PC-3 (cell line): ENCODE results near the gene RPS6KB1. TPM values are rescaled to one million over a fixed set of nuclear protein-coding genes. Genes with fewer than 3 reads are reported as not detected.
"Not testable (repeated sequence)": the region's sequence is repeated elsewhere in the genome, so short reads cannot be mapped to it uniquely, and the experiment has no call there.

ENCODE experiments used
- ATAC-seq: fragments of 200-7000 bp; cut with Tn5 transposase; 2 replicates; pipeline ENCODE4 v1.9.1; 2020; ENCODE audit warnings: mild to moderate bottlenecking, moderate library complexity
- BruUV-seq: library from RNA; stranded (reverse); fragments of 400-500 nt; replicated peaks from 2 replicates; lab custom pipeline; 2021; lab: Mats Ljungman, UMichigan
- CTCF ChIA-PET: fragments of 300-600 bp; sonication (Branson Sonifier 250); formaldehyde crosslinking; loops from one replicate; lab custom pipeline; 2022; ENCODE audit warnings: antibody characterized with exemption; lab: Charles Lee
- POLR2A ChIA-PET: fragments of 300-600 bp; sonication (Branson Sonifier 250); formaldehyde crosslinking; loops from one replicate; lab custom pipeline; 2022; ENCODE audit warnings: antibody characterized with exemption; ENCODE audit not compliant: unreplicated experiment; lab: Charles Lee
- DNase-seq: peaks from one replicate; pipeline ENCODE4 v3.0.0-alpha.2; 2015
- H2AFZ ChIP-seq: fragments of 300-600 bp; sonication (generic); 2 replicates; pipeline ENCODE4 v1.6.0; 2016; ENCODE audit warnings: antibody characterized with exemption, low read length
- H3F3A ChIP-seq: fragments of 300-600 bp; sonication (generic); one replicate; pipeline ENCODE4 v1.6.0; 2017; ENCODE audit warnings: antibody characterized with exemption, low read length, control low read depth, mild to moderate bottlenecking; ENCODE audit not compliant: unreplicated experiment
- H3K27ac ChIP-seq: fragments of 300-600 bp; sonication (generic); 2 replicates; pipeline ENCODE4 v1.5.1; 2016; ENCODE audit warnings: mild to moderate bottlenecking, low read length
- H3K27me3 ChIP-seq: fragments of 300-600 bp; sonication (generic); 2 replicates; pipeline ENCODE4 v1.6.1; 2016; ENCODE audit warnings: low read length, mixed read lengths
- H3K36me3 ChIP-seq: fragments of 300-600 bp; sonication (generic); 2 replicates; pipeline ENCODE4 v1.6.1; 2016; ENCODE audit warnings: low read depth, mixed run types, low read length, mixed read lengths
- H3K4me1 ChIP-seq: fragments of 300-600 bp; sonication (generic); 2 replicates; pipeline ENCODE4 v1.5.1; 2016; ENCODE audit warnings: low read length; ENCODE audit not compliant: insufficient read depth
- H3K4me2 ChIP-seq: fragments of 300-600 bp; sonication (generic); 2 replicates; pipeline ENCODE4 v1.6.0; 2016; ENCODE audit warnings: low read length
- H3K4me3 ChIP-seq: fragments of 300-600 bp; sonication (generic); 2 replicates; pipeline ENCODE4 v1.5.1; 2016; ENCODE audit warnings: mild to moderate bottlenecking, low read length, mixed read lengths
- H3K79me2 ChIP-seq: fragments of 300-600 bp; sonication (generic); 2 replicates; pipeline ENCODE4 v1.6.1; 2017; ENCODE audit warnings: low read length, mixed read lengths
- H3K9ac ChIP-seq: fragments of 300-600 bp; sonication (generic); 2 replicates; pipeline ENCODE4 v1.6.0; 2016; ENCODE audit warnings: mild to moderate bottlenecking, low read length
- H3K9me2 ChIP-seq: fragments of 300-600 bp; sonication (generic); replicated peaks from 2 replicates; pipeline ENCODE4 v1.6.1; 2016; ENCODE audit warnings: mixed run types, low read length, mixed read lengths
- H3K9me3 ChIP-seq: fragments of 300-600 bp; sonication (generic); 2 replicates; pipeline ENCODE4 v1.6.1; 2016; ENCODE audit warnings: low read length, mixed read lengths
- H4K20me1 ChIP-seq: fragments of 300-600 bp; sonication (generic); 2 replicates; pipeline ENCODE4 v1.6.1; 2016; ENCODE audit warnings: low read length, mixed read lengths
- EZH2 ChIP-seq: fragments of 300-600 bp; sonication (generic); IDR thresholded peaks from one replicate; pipeline ENCODE4 v1.6.1; 2017; ENCODE audit warnings: antibody characterized with exemption, mild to moderate bottlenecking, low read length; ENCODE audit not compliant: unreplicated experiment
- EZH2phosphoT487 ChIP-seq: fragments of 300-600 bp; sonication (generic); IDR thresholded peaks from 2 replicates; pipeline ENCODE4 v1.6.1; 2018; ENCODE audit warnings: mild to moderate bottlenecking, antibody characterized with exemption, low read length, borderline replicate concordance
- intact Hi-C: fragments of 100-400 bp; cut with micrococcal nuclease; formaldehyde crosslinking; loops from 2 replicates; pipeline ENCODE4 v1.9.0; 2023
- total RNA-seq: library from RNA; depleted of rRNA; stranded (reverse); fragments of >200 nt; gene quantifications from 2 replicates; pipeline ENCODE4 v1.2.3, GENCODE V29; 2014
- TF ChIP-seq, protein P1 (sequence below): fragments of 300-600 bp; sonication (generic); conservative IDR thresholded peaks from 2 replicates; pipeline ENCODE4 v1.5.1; 2017; ENCODE audit warnings: antibody characterized with exemption, low read depth, mild to moderate bottlenecking, low read length

RPS6KB1 gene
- total RNA-seq, 1 experiment from 2014 or later, result 51.5 TPM

GRCh38 chr17:59964482-59965328, 71.8 kb downstream of the RPS6KB1 start, which contains the start of gene RNFT1:
Gene RNFT1 (minus strand): TSS chr17:59964740. CDS start chr17:59964663, 77 bp downstream.
- Histone ChIP-seq H3K4me1 (peaks cover 17% of the 10 kb centered on the region), H3K27me3 (no peaks in the 10 kb centered on the region), H3K9me3 (no peaks in the 10 kb centered on the region), H3F3A (no peaks in the 10 kb centered on the region), H2AFZ (peak within 1 kb of the TSS; percentile 100), H3K79me2 (peaks cover 6% of the 10 kb centered on the region), H3K9me2 (no peaks in the 10 kb centered on the region), H3K27ac (peak within 1 kb of the TSS; percentile 77), H3K4me3 (peak within 1 kb of the TSS; percentile 92), H3K4me2 (peak within 1 kb of the TSS; percentile 94), H3K9ac (peak within 1 kb of the TSS; percentile 77), H3K36me3 (no peaks in the 10 kb centered on the region), H4K20me1 (no peaks in the 10 kb centered on the region)
- TF ChIP-seq EZH2 (no peak), EZH2phosphoT487 (no peak)
- TF ChIP-seq, protein P1, sequence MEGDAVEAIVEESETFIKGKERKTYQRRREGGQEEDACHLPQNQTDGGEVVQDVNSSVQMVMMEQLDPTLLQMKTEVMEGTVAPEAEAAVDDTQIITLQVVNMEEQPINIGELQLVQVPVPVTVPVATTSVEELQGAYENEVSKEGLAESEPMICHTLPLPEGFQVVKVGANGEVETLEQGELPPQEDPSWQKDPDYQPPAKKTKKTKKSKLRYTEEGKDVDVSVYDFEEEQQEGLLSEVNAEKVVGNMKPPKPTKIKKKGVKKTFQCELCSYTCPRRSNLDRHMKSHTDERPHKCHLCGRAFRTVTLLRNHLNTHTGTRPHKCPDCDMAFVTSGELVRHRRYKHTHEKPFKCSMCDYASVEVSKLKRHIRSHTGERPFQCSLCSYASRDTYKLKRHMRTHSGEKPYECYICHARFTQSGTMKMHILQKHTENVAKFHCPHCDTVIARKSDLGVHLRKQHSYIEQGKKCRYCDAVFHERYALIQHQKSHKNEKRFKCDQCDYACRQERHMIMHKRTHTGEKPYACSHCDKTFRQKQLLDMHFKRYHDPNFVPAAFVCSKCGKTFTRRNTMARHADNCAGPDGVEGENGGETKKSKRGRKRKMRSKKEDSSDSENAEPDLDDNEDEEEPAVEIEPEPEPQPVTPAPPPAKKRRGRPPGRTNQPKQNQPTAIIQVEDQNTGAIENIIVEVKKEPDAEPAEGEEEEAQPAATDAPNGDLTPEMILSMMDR, result no peak
- BruUV-seq, result TSS peak; percentile 87
- peak; percentile 93 for DNase-seq
- intact Hi-C loops, result no loop called here
- ATAC-seq, result peak; percentile 81
- POLR2A ChIA-PET, result interaction anchor here (0.5 to 0.6 kb wide), 6 partner anchors 9 to 128 kb away, joined by 4 to 13 read pairs (median 6); partner anchors contain the start of gene HEATR6
- CTCF ChIA-PET, result interaction anchor here (0.6 to 1.1 kb wide), 2 partner anchors 72 to 440 kb away, joined by 5 to 6 read pairs; no protein-coding TSS in a partner anchor

GRCh38 chr17:59971771-59972170, 78.8 kb downstream of the RPS6KB1 start:
- intact Hi-C loops, H4K20me1 ChIP-seq, H3K9ac ChIP-seq, H3K27ac ChIP-seq, DNase-seq, H3K9me3 ChIP-seq, H3K4me2 ChIP-seq, BruUV-seq, ATAC-seq, POLR2A ChIA-PET, H3K79me2 ChIP-seq, H3F3A ChIP-seq, H3K36me3 ChIP-seq, H3K4me3 ChIP-seq, H3K4me1 ChIP-seq, H3K9me2 ChIP-seq, H2AFZ ChIP-seq, H3K27me3 ChIP-seq, CTCF ChIA-PET: not testable (repeated sequence)

DNA sequence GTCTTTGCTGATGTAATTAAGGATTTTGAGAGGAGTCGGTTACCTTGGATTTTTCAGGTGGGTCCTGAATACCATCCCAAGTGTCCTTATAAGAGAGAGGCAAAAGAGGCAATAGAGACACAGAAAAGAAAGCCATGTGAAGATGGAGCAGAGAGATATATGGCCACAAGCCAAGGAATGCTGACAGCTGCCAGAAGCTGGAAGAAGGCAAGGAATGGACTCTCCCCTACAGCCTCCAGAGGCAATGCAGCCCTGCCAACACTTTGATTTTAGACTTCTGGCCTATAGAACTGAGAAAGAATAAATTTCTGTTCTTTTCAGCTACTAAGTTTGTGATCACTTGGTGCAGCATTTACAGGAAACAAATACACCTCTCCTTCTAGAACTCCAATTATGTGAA, 79.9 kb downstream of the RPS6KB1 start:
- Histone ChIP-seq H3K36me3 (no peaks in the 10 kb centered on the region), H2AFZ (no peak overlapping the region), H3K79me2 (no peaks in the 10 kb centered on the region), H3K9ac (no peak overlapping the region), H3F3A (no peaks in the 10 kb centered on the region), H3K4me1 (no peaks in the 10 kb centered on the region), H4K20me1 (no peaks in the 10 kb centered on the region), H3K27me3 (no peaks in the 10 kb centered on the region), H3K27ac (no peak overlapping the region), H3K4me2 (no peak overlapping the region), H3K9me3 (no peaks in the 10 kb centered on the region), H3K9me2 (no peaks in the 10 kb centered on the region), H3K4me3 (no peak overlapping the region)
- DNase-seq, result peak; percentile 25
- BruUV-seq, result no TSS peak
- CTCF ChIA-PET, result no interaction called here
- no peak for ATAC-seq
- TF ChIP-seq, protein P1, result no peak
- TF ChIP-seq EZH2, result no peak
- TF ChIP-seq EZH2phosphoT487, result no peak
- intact Hi-C loops, result no loop called here
- POLR2A ChIA-PET, result no interaction called here

GRCh38 chr17:59973483-59973882, 80.6 kb downstream of the RPS6KB1 start:
- BruUV-seq, H3K27me3 ChIP-seq, H3F3A ChIP-seq, H3K9ac ChIP-seq, CTCF ChIA-PET, H3K4me1 ChIP-seq, H3K4me2 ChIP-seq, H3K27ac ChIP-seq, H3K4me3 ChIP-seq, DNase-seq, H3K36me3 ChIP-seq, H3K9me3 ChIP-seq, H4K20me1 ChIP-seq, H3K9me2 ChIP-seq, intact Hi-C loops, H3K79me2 ChIP-seq, H2AFZ ChIP-seq, ATAC-seq: not testable (repeated sequence)
- POLR2A ChIA-PET, result interaction anchor here (0.7 kb wide), 1 partner anchor 9 kb away, joined by 6 read pairs; no protein-coding TSS in a partner anchor

- BruUV-seq, H2AFZ ChIP-seq, H3K9me2 ChIP-seq, H3K4me1 ChIP-seq, H3K9me3 ChIP-seq, ATAC-seq, H3K4me2 ChIP-seq, H4K20me1 ChIP-seq, H3K9ac ChIP-seq, H3K79me2 ChIP-seq, H3K27me3 ChIP-seq, CTCF ChIA-PET, DNase-seq, H3K36me3 ChIP-seq, POLR2A ChIA-PET, H3F3A ChIP-seq, intact Hi-C loops, H3K27ac ChIP-seq, H3K4me3 ChIP-seq: not testable (repeated sequence)
These were observed 82.2 kb downstream of the RPS6KB1 start for GRCh38 chr17:59975166-59975565.
